Nephron progenitor cell (in vitro differentiated cells): ENCODE measurements around the gene HPD.
"Not testable (repeated sequence)": the region's sequence is repeated elsewhere in the genome, so short reads cannot be mapped to it uniquely, and the experiment has no call there.

Source experiments
- DNase-seq: peaks from one replicate; pipeline ENCODE4 v3.0.0; 2021
- H3K27ac Mint-ChIP-seq: 2 replicates; pipeline ENCODE4 v1.8.0; 2021; ENCODE audit warnings: mild to moderate bottlenecking, moderate library complexity, mixed read lengths
- H3K27me3 Mint-ChIP-seq: 2 replicates; pipeline ENCODE4 v1.8.0; 2021; ENCODE audit warnings: mild to moderate bottlenecking, low read depth, mixed read lengths; ENCODE audit not compliant: poor library complexity
- H3K36me3 Mint-ChIP-seq: 2 replicates; pipeline ENCODE4 v1.8.0; 2021; ENCODE audit warnings: low read depth, mixed read lengths
- H3K4me1 Mint-ChIP-seq: 2 replicates; pipeline ENCODE4 v1.8.0; 2021; ENCODE audit warnings: mixed read lengths
- H3K4me3 Mint-ChIP-seq: 2 replicates; pipeline ENCODE4 v1.8.0; 2021; ENCODE audit warnings: mild to moderate bottlenecking, moderate library complexity, mixed read lengths
- H3K9me3 Mint-ChIP-seq: 2 replicates; pipeline ENCODE4 v1.8.0; 2021; ENCODE audit warnings: mild to moderate bottlenecking, moderate library complexity, mixed read lengths
- TF ChIP-seq, protein P1 (sequence below): fragments of 200-600 bp; sonication (generic); IDR thresholded peaks from 2 replicates; pipeline ENCODE4 v1.5.0; 2021; ENCODE audit warnings: antibody characterized with exemption

HPD gene

GRCh38 chr12:121857322-121858246, 1.1 kb downstream of the HPD start:
- no peaks in the 10 kb centered on the region for H3K9me3 Mint-ChIP-seq
- no peaks in the 10 kb centered on the region for H3K36me3 Mint-ChIP-seq
- H3K4me1 Mint-ChIP-seq: peaks cover 56% of the 10 kb centered on the region
- H3K27me3 Mint-ChIP-seq: peaks cover 10% of the 10 kb centered on the region
- H3K27ac Mint-ChIP-seq: peak overlapping the region; percentile 99
- H3K4me3 Mint-ChIP-seq: peak overlapping the region; percentile 64
- DNase-seq: peak; percentile 39
- TF ChIP-seq, protein P1, sequence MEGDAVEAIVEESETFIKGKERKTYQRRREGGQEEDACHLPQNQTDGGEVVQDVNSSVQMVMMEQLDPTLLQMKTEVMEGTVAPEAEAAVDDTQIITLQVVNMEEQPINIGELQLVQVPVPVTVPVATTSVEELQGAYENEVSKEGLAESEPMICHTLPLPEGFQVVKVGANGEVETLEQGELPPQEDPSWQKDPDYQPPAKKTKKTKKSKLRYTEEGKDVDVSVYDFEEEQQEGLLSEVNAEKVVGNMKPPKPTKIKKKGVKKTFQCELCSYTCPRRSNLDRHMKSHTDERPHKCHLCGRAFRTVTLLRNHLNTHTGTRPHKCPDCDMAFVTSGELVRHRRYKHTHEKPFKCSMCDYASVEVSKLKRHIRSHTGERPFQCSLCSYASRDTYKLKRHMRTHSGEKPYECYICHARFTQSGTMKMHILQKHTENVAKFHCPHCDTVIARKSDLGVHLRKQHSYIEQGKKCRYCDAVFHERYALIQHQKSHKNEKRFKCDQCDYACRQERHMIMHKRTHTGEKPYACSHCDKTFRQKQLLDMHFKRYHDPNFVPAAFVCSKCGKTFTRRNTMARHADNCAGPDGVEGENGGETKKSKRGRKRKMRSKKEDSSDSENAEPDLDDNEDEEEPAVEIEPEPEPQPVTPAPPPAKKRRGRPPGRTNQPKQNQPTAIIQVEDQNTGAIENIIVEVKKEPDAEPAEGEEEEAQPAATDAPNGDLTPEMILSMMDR: no peak

DNA sequence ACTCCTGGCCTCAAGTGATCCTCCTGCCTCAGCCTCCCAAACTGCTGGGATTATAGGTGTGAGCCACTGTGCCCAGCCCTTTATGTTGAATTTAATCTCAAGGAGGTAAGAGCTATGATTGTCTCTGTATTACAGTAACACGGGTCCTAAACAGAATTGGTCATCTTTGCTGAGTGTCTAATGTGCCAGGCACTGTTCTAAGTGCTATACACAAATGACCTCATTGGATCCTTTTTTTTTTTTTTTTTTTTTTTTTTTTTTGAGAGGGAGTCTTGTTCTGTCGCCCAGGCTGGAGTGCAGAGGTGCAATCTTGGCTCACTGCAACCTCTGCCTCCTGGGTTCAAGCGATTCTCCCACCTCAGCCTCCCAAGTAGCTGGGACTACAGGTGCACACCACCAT, 6.3 kb downstream of the HPD start:
- H3K27ac Mint-ChIP-seq: not testable (repeated sequence)

GRCh38 chr12:121849665-121850064, 9.0 kb downstream of the HPD start:
- no peaks in the 10 kb centered on the region for H3K4me1 Mint-ChIP-seq
- no peak for DNase-seq
- no peaks in the 10 kb centered on the region for H3K9me3 Mint-ChIP-seq
- TF ChIP-seq, protein P1: no peak
- H3K27me3 Mint-ChIP-seq: no peaks in the 10 kb centered on the region
- no peak overlapping the region for H3K4me3 Mint-ChIP-seq
- H3K27ac Mint-ChIP-seq: no peak overlapping the region
- no peaks in the 10 kb centered on the region for H3K36me3 Mint-ChIP-seq

More for the DNA sequence above, 6.3 kb downstream of the HPD start:
- peaks cover 14% of the 10 kb centered on the region for H3K4me1 Mint-ChIP-seq
- H3K27me3 Mint-ChIP-seq, H3K36me3 Mint-ChIP-seq, DNase-seq, H3K9me3 Mint-ChIP-seq, H3K4me3 Mint-ChIP-seq: not testable (repeated sequence)

GRCh38 chr12:121849211-121849610, 9.4 kb downstream of the HPD start:
- Mint-ChIP-seq H3K27me3 (no peaks in the 10 kb centered on the region), H3K36me3 (no peaks in the 10 kb centered on the region), H3K4me1 (no peaks in the 10 kb centered on the region), H3K9me3 (no peaks in the 10 kb centered on the region), H3K27ac (peak overlapping the region; percentile 61), H3K4me3 (no peak overlapping the region)
- TF ChIP-seq, protein P1: no peak
- no peak for DNase-seq

- H3K27me3 Mint-ChIP-seq: no peaks in the 10 kb centered on the region
- TF ChIP-seq, protein P1: no peak
- DNase-seq: no peak
- H3K27ac Mint-ChIP-seq: no peak overlapping the region
- H3K4me1 Mint-ChIP-seq: peaks cover 12% of the 10 kb centered on the region
- H3K36me3 Mint-ChIP-seq: no peaks in the 10 kb centered on the region
- no peak overlapping the region for H3K4me3 Mint-ChIP-seq
- no peaks in the 10 kb centered on the region for H3K9me3 Mint-ChIP-seq
Measured at GRCh38 chr12:121845701-121846100, 13.0 kb downstream of the HPD start.

DNA sequence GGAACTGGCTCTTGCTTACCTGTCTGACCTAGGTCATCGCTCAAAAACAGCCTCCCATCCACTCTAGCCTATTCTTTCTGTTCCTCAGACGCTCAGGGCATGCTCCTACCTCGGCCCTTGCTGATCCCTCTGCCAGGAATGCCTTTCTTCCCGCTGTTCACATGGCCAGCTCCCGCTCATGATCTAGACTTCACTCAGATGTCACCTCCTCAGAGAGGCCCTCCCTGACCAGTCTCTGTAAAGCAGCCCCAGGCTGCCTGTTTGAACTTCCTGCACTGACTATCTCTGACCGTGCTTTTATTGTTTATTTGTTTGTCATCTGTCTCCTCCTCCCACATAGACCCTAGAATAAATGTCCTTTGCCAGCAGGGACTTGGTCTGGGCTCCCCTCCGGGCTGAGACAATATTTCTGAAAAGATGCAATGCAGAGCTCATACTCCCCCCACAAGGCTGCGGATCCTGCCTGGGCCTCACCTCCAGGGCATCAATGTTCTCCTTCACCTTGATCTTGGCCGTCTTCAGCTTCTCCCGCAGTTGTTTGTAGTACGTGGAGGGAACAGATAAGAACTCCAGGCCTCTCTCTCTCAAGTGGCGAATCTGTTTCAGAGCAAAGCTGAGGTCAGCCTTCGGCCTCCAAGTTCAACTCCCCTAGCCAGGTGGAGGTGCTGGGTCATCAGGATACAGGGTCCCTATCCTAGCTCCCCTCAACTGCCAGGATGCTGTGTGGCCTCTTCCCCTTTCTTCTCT, 15.2 kb downstream of the HPD start:
- Mint-ChIP-seq H3K27me3 (peaks cover 3% of the 10 kb centered on the region), H3K27ac (peak overlapping the region; percentile 75), H3K4me3 (no peak overlapping the region)

More for the DNA sequence above, 15.2 kb downstream of the HPD start:
- TF ChIP-seq, protein P1: no peak
- Mint-ChIP-seq H3K9me3 (peaks cover 7% of the 10 kb centered on the region), H3K36me3 (no peaks in the 10 kb centered on the region), H3K4me1 (peaks cover 29% of the 10 kb centered on the region)
- DNase-seq: no peak
